NOMO-1 (cell line): ENCODE results near the gene TRMT44.

Experiments
- DNase-seq, 2 experiments: peaks; one replicate each; lab custom pipeline; 2025; ENCODE audit not compliant: unreplicated experiment in 2 of 2; lab: John Stamatoyannopoulos, UW

Gene TRMT44, protein sequence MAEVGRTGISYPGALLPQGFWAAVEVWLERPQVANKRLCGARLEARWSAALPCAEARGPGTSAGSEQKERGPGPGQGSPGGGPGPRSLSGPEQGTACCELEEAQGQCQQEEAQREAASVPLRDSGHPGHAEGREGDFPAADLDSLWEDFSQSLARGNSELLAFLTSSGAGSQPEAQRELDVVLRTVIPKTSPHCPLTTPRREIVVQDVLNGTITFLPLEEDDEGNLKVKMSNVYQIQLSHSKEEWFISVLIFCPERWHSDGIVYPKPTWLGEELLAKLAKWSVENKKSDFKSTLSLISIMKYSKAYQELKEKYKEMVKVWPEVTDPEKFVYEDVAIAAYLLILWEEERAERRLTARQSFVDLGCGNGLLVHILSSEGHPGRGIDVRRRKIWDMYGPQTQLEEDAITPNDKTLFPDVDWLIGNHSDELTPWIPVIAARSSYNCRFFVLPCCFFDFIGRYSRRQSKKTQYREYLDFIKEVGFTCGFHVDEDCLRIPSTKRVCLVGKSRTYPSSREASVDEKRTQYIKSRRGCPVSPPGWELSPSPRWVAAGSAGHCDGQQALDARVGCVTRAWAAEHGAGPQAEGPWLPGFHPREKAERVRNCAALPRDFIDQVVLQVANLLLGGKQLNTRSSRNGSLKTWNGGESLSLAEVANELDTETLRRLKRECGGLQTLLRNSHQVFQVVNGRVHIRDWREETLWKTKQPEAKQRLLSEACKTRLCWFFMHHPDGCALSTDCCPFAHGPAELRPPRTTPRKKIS

DNA sequence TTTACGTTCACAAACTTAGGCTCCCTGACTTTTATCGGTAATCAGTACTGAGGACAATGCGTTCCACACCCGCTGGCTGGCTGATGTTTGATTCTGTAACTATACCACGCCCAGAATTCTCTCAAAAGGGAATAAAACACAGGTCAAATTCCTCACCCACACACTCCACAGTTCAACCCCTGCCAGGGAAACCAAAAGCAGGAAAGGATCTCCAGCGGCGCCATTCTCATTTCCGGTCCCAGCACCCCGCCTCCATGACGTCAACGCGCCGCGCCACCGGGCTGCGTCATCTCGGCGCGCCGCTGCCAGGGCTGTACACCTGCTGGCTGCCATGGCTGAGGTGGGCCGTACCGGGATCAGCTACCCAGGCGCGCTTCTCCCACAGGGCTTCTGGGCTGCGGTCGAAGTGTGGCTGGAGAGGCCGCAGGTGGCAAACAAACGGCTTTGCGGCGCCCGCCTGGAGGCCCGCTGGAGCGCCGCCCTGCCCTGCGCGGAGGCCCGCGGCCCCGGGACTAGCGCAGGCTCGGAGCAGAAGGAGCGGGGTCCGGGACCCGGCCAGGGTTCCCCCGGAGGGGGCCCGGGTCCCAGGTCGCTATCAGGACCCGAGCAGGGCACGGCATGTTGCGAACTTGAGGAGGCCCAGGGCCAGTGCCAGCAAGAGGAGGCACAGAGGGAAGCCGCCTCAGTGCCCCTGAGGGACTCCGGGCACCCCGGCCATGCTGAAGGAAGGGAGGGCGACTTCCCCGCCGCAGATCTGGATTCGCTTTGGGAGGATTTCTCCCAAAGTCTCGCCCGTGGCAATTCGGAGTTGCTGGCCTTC lies at the start of gene TRMT44, which contains the start of gene ACOX3:
Gene TRMT44, plus strand, starts transcription at position 286 of the 820 bp plus-strand sequence. Its CDS starts 46 bp downstream, at position 332.
Gene ACOX3, minus strand, starts transcription at position 232 of the 820 bp plus-strand sequence. CDS start 24,202 bp downstream, outside the sequence.
- peak; percentile 74 to 80 for DNase-seq

DNA sequence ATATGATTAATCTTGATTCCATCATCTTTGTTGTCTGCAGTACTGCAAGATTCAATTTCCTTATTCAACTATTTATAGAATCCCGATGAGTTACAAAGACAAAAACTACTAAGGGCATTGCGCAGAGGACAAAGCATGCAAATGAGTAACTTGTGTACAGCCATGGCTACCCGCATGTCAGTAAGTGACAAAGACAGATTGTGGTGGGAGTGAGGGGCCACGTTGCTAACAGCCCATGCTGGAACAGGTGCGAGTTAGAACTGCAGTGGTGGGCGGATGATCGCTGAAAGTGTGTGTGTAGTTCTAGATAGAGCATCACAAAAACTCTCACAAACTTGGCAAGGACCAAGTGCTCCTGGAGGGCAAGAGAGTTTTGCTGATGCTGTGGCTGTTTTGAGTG lies 49.5 kb upstream of the TRMT44 start:
- no peak for DNase-seq

- DNase-seq, result no peak
Observed at GRCh38 chr4:8391972-8392371, 48.6 kb upstream of the TRMT44 start.

- no peak for DNase-seq
Observed at GRCh38 chr4:8392591-8393190, 47.9 kb upstream of the TRMT44 start.

GRCh38 chr4:8393593-8394038 lies 47.0 kb upstream of the TRMT44 start:
- no peak for DNase-seq

DNA sequence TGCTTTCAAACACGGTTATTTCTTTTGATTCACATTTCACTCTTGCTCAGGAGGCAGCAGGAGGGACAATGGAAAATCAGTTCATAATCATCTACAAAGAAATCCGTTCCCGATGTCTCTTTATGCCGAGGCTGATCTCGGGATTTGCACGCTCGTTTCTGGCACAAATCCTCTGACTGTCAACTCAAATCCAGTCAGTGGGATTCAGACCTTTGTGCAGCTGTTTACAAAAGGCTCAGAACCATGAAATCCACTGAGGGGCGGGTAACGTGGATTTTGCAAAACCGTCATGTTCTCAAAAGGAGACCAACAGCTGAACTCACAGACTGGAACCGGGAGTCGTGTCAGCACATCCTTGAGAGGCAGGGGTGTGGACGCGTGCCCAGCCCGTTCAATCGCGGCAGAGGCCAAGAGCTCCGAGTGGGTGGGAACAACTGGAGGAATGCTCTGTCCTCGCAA lies 46.5 kb upstream of the TRMT44 start:
- DNase-seq, result no peak

GRCh38 chr4:8394806-8395205 lies 45.8 kb upstream of the TRMT44 start:
- no peak for DNase-seq

DNA sequence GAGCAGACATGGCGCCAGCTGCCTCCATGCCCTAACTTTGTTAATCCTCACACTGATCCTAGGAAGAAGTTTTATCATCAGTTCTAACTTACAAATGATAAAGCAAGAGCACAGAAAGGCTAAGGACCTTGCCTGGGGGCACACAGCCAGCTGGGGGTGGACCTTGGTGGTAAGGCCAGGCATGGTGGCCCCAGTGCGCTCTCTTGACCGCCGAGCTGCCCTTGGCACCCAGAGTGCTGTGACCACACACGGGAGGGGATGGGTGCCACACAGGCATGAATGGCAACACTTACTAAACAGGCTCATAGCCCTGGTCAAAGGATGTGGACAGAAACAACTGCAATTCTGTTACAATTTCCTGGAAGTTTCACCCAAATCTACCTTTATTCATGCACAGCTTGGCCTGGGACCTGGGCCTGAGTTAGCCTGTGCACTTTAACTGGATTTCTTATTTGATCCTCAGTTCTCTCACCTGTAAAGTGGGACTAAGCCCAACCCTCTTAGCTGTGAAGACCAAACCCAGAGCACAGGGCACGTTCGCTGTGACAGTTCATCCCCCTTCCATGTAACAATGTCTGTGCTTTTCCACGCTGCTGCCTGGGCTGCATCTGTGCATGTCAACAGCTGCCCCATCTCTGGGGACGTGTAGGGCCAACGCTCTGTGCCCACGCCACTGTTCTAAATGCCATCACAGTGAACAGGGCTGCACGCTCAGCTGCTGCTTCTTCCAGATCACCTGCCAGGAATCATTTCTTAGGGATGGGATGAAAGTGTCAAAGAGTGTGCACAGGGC lies 44.9 kb upstream of the TRMT44 start:
- no peak for DNase-seq

GRCh38 chr4:8396762-8397406 lies 43.7 kb upstream of the TRMT44 start:
- no peak for DNase-seq

- no peak for DNase-seq
Observed at GRCh38 chr4:8398347-8398746, 42.2 kb upstream of the TRMT44 start.

- no peak for DNase-seq
Observed at GRCh38 chr4:8399298-8399697, 41.3 kb upstream of the TRMT44 start.

GRCh38 chr4:8400632-8401325 lies 39.8 kb upstream of the TRMT44 start:
- DNase-seq, result no peak

DNA sequence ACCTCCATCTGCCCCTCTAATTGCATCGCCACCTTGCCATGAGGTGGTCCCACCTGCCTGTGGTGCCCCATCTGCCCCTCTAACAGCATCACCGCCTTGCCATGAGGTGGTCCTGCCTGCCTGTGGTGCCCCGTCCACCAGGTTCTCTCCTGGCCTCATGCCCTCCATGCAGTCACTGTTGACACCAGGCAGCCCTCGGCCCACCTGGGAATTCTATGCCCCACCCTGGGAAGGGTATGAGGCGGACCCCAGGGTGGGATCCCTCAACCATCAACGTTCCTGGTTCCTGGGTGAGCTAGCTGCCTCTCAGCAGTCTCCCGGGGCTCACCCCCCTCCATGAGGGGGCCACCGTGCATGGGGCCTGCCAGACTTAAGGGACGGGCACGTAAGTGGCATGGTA lies 38.9 kb upstream of the TRMT44 start:
- no peak for DNase-seq

GRCh38 chr4:8402181-8402597 lies 38.4 kb upstream of the TRMT44 start:
- no peak for DNase-seq

DNA sequence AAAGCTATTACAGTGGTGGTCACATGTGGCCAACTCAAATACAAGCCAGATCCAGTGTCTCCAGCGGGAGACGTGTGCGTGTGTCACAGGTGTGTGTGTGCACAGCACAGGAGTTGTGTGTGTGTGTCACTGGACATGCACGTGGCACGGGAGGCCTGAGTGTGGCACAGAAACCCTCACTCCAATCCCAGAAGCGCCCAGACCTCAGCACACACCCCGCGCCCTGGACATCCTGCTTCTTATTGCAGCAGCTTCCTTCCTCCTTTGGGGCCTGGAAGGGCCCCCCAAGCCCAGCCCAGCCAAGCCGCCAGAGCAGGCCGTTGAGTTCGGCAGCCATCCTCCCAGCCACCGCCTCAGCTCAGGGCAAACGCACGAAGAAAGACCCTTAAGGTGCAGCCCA lies 37.9 kb upstream of the TRMT44 start:
- peak; percentile 55 to 84 for DNase-seq

GRCh38 chr4:8403173-8403753 lies 37.3 kb upstream of the TRMT44 start:
- DNase-seq, result peak; percentile 36 to 55

DNA sequence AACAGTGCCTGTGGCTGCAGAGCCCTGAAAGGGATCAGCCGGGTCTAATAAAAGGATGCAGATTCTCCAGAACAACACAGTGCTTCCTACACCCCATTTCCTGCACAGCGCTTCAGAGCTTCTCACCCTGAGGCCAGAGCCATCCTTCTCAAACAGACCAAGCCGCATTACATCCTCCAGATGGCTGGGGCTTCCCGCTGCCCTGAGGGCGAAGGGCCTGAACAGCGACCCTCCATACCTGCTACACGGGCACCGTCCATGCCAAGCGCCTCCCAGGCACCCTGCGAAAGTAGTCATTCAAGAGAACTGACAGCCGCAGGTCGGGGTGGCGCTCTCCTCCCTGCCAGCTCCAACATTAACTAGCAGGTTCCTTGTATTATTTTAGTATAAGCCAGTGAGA lies 36.6 kb upstream of the TRMT44 start:
- DNase-seq, result no peak
